ENCODE data around the gene STYK1.
"Not testable (repeated sequence)": the region's sequence is repeated elsewhere in the genome, so short reads cannot be mapped to it uniquely, and the experiment has no call there.

The STYK1 gene

DNA sequence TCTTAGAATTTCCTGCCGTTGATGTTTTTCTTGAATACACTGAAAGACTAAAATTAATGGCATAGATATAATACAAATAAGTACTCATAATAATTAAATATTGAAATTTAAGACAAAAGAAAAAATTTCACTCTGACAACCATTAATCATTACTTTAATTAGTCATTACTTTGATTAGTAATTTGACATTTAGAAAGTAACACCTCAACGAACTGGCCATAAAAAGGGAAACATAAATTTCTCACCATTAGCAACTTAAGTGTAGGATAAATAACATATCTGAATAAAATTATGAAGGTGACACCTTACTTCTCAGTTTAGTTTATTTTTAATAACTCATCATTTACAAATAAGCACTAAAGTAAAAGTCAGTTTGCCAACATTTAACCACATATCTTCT is 78.0 kb downstream of the STYK1 start:
- Histone ChIP-seq H3K36me3 (ENCODE audit: insufficient read depth, low read length) (peaks cover 17% of the 10 kb centered on the region; the same call in 1 of the 2 replicates), H3K9ac (ENCODE audit: insufficient read length) (no peak overlapping the region), H3K4me3 (no peak overlapping the region), H3K27ac (no peak overlapping the region), H3K9me3 (ENCODE audit: low read depth, low read length) (no peaks in the 10 kb centered on the region)
- TF ChIP-seq POLR2AphosphoS5 (IDR thresholded peaks at IDR 0.05; ENCODE audit: borderline replicate concordance, low read depth, low read length) (no peak), EZH2 (IDR thresholded peaks at IDR 0.05) (no peak), FOXP2 (optimal IDR thresholded peaks at IDR 0.05; ENCODE audit: control extremely low read depth, extremely low read length, insufficient read depth) (no peak)
- DNase-seq (ENCODE audit: low read depth, low spot score): no peak

DNA sequence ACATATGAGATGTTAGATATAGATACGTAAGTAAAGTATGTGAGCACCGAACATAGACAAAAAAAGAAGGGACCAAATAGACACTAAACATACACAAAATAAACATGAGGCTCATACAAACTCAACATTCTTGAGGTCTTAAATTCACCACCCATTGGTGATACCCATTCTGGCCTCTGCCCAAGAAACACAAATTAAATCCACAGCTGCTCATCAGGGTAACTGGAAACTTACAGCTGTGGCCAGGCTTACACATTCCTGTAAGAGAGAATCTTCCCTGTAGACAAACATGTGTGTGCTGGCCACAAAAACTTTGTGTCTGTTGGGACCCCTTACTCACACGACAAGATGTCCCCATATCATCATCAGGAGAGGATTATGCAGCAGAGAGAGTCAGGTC is 82.9 kb downstream of the STYK1 start:
- DNase-seq (ENCODE audit: low read depth, low spot score): no peak
- Histone ChIP-seq H3K36me3 (ENCODE audit: insufficient read depth, low read length) (peaks cover 19% of the 10 kb centered on the region), H3K9me3 (ENCODE audit: low read depth, low read length) (no peaks in the 10 kb centered on the region), H3K4me3 (no peak overlapping the region), H3K9ac (ENCODE audit: insufficient read length) (no peak overlapping the region), H3K27ac (no peak overlapping the region)
- TF ChIP-seq POLR2AphosphoS5 (IDR thresholded peaks at IDR 0.05; ENCODE audit: borderline replicate concordance, low read depth, low read length) (no peak), EZH2 (IDR thresholded peaks at IDR 0.05) (no peak), FOXP2 (optimal IDR thresholded peaks at IDR 0.05; ENCODE audit: control extremely low read depth, extremely low read length, insufficient read depth) (no peak)

DNA sequence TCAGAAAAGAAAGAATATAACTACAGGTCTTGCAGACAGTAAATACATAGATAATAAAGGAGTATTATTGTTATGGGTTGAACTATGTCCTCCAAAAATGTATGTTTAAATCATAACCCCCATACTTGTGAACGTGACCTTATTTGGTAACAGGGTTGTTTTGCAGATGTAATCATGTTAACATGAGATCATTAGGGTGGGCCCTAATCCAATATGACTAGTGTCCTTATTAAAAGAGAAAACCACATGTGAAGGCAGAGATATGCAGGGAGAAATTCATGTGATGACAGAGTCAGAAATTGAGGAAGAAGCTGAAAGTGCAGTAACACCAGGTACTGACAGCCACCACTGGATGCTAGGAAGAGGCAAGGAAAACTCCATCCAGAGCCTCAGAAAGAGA is 89.4 kb downstream of the STYK1 start:
- Histone ChIP-seq H3K36me3 (ENCODE audit: insufficient read depth, low read length) (peaks cover 33% of the 10 kb centered on the region), H3K9ac (ENCODE audit: insufficient read length) (no peak overlapping the region), H3K9me3 (ENCODE audit: low read depth, low read length) (no peaks in the 10 kb centered on the region), H3K4me3 (no peak overlapping the region), H3K27ac (no peak overlapping the region)
- TF ChIP-seq EZH2 (IDR thresholded peaks at IDR 0.05) (no peak), FOXP2 (optimal IDR thresholded peaks at IDR 0.05; ENCODE audit: control extremely low read depth, extremely low read length, insufficient read depth) (no peak)
- no peak for DNase-seq (ENCODE audit: low read depth, low spot score)

DNA sequence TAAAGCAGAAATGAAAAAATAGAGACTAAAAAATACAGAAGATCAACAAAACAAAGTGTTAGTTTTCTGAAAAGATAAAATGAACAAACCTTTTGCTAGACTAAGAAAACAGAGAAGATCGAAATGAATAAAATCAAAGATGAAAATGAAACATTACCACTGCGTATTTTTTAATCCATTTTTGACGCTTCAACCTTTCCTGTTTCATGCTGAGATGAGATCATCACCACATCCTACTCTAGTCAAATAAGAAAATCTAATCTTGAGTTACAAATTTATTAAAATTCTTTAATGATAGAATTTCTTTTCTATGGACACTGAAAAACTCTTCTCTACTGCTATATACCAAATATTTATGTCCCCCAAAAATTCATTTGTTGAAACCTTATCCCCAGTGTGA is 91.1 kb downstream of the STYK1 start:
- Histone ChIP-seq H3K4me3 (no peak overlapping the region), H3K9me3 (ENCODE audit: low read depth, low read length) (no peaks in the 10 kb centered on the region), H3K27ac (no peak overlapping the region), H3K36me3 (ENCODE audit: insufficient read depth, low read length) (peaks cover 27% of the 10 kb centered on the region), H3K9ac (ENCODE audit: insufficient read length) (no peak overlapping the region)
- DNase-seq (ENCODE audit: low read depth, low spot score): no peak
- TF ChIP-seq POLR2AphosphoS5 (IDR thresholded peaks at IDR 0.05; ENCODE audit: borderline replicate concordance, low read depth, low read length): no peak
- TF ChIP-seq FOXP2 (optimal IDR thresholded peaks at IDR 0.05; ENCODE audit: control extremely low read depth, extremely low read length, insufficient read depth): no peak
- no peak for TF ChIP-seq EZH2 (IDR thresholded peaks at IDR 0.05)

DNA sequence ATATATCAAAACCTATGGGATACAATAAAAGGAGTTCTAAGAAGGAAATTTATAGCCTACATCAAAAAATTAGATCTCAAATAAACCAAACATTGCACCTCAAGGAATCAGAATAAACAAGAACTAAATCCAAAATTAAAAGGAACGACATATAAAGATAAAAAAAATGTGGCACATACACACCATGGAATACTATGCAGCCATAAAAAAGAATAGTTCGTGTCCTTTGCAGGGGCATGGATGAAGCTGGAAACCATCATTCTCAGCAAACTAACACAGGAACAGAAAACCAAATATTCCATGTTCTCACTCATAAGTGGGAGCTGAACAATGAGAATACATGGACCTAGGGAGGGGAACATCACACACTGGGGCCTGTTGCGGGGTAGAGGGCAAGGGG is 91.7 kb downstream of the STYK1 start:
- H3K9me3 ChIP-seq (ENCODE audit: low read depth, low read length); H3K27ac ChIP-seq; H3K9ac ChIP-seq (ENCODE audit: insufficient read length); DNase-seq (ENCODE audit: low read depth, low spot score); H3K4me3 ChIP-seq: not testable (repeated sequence)
- peaks cover 27% of the 10 kb centered on the region for H3K36me3 ChIP-seq (ENCODE audit: insufficient read depth, low read length)

DNA sequence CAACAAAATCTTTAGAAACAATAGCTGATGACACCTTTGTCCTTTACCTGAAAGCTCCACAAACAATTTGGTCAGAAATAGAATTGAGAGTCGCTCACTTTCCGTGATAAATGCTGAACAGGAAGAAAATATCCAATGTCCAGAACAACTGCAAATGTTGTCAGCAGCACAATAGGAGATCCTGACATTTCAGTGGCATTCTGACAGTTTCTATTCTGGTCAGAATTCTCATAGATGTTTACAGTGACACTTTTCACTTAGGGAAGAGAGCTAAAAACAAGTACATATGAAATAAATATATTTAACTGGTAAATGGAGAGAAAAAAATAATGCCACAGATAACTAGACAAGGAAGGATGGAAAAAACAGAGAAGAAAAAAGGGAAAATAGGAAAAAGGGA is 99.5 kb downstream of the STYK1 start:
- Histone ChIP-seq H3K9me3 (ENCODE audit: low read depth, low read length) (no peaks in the 10 kb centered on the region), H3K4me3 (no peak overlapping the region), H3K27ac (no peak overlapping the region), H3K9ac (ENCODE audit: insufficient read length) (no peak overlapping the region), H3K36me3 (ENCODE audit: insufficient read depth, low read length) (no peaks in the 10 kb centered on the region)
- no peak for TF ChIP-seq POLR2AphosphoS5 (IDR thresholded peaks at IDR 0.05; ENCODE audit: borderline replicate concordance, low read depth, low read length)
- no peak for TF ChIP-seq EZH2 (IDR thresholded peaks at IDR 0.05)
- no peak for TF ChIP-seq FOXP2 (optimal IDR thresholded peaks at IDR 0.05; ENCODE audit: control extremely low read depth, extremely low read length, insufficient read depth)
- DNase-seq (ENCODE audit: low read depth, low spot score): no peak

DNA sequence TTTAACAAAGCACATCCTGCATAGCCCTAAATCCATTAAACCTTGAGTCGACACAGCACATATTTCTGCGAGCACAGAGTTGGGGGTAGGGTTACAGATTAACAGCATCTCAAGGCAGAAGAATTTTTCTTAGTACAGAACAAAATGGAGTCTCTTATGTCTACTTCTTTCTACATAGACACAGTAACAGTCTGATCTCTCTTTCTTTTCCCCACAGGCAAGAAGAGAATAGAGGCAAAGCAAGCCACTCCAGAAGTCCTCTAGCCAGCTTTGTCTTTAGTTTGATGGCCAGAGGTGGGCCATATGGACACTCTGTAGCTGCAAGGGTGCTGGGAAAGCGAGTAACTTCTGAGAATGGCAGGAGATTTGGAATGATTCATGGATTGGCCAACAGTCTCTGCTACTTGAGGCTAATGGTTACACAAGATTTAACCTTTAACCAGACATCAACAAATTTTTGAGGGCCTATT is 101.8 kb downstream of the STYK1 start:
- not testable (repeated sequence) for H3K9me3 ChIP-seq (ENCODE audit: low read depth, low read length); DNase-seq (ENCODE audit: low read depth, low spot score); H3K4me3 ChIP-seq; H3K36me3 ChIP-seq (ENCODE audit: insufficient read depth, low read length); H3K9ac ChIP-seq (ENCODE audit: insufficient read length); H3K27ac ChIP-seq

DNA sequence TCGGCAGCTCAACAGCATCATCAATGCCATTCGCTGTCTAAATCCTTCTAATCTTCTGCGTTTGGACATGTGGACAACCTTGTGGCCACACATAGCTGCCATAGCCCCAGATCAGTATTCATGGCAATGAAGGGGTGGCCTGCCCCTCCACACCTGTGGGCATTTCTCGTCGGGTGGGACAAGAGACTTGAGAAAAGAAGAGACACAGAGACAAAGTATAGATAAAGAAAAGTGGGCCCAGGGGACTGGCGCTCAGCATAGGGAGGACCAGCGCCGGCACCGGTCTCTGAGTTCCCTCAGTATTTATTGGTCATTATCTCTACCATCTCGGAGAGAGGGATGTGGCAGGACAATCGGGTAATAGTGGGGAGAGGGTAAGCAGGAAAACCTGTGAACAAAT is 102.7 kb downstream of the STYK1 start:
- no peaks in the 10 kb centered on the region for H3K36me3 ChIP-seq (ENCODE audit: insufficient read depth, low read length)
- no peak overlapping the region for H3K27ac ChIP-seq
- no peak for TF ChIP-seq POLR2AphosphoS5 (IDR thresholded peaks at IDR 0.05; ENCODE audit: borderline replicate concordance, low read depth, low read length)
- no peak for TF ChIP-seq FOXP2 (optimal IDR thresholded peaks at IDR 0.05; ENCODE audit: control extremely low read depth, extremely low read length, insufficient read depth)
- TF ChIP-seq EZH2 (IDR thresholded peaks at IDR 0.05): no peak
- no peak overlapping the region for H3K9ac ChIP-seq (ENCODE audit: insufficient read length)
- no peaks in the 10 kb centered on the region for H3K9me3 ChIP-seq (ENCODE audit: low read depth, low read length)
- DNase-seq (ENCODE audit: low read depth, low spot score): no peak
- H3K4me3 ChIP-seq: no peak overlapping the region
